ENCODE measurements around the gene PLAC9.

PLAC9 gene

GRCh38 chr10:80172896-80173295 is 40.4 kb downstream of the PLAC9 start:
- H3K4me3 ChIP-seq: no peak overlapping the region
- H3K27ac ChIP-seq: peak overlapping the region in 2 of 21 experiments; percentile 4 to 20

DNA sequence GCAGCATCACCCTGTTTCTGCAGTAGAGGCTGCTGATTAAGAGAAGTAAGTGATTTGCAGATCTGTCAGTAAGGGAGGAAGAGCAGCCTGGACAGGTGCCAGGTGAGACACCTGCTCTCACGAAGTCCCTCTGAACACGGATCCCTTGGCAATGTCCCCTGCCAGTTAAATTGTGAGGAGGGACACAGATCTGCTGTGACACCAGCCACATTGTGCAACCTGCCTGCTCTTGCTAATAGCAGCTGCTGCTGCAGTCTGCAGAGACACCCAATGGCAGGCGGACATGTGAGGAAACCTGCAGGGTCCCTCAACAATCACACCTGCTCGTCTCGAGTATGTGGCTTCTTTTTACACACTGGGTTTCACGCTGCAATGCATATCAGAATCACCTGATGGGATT is 40.9 kb downstream of the PLAC9 start:
- Histone ChIP-seq H3K27ac (peak overlapping the region in 1 of 21 experiments; percentile 3), H3K4me3 (no peak overlapping the region)

GRCh38 chr10:80174641-80175395 is 42.3 kb downstream of the PLAC9 start:
- H3K27ac ChIP-seq: peak overlapping the region in 1 of 21 experiments; percentile 29
- no peak overlapping the region for H3K4me3 ChIP-seq

GRCh38 chr10:80176526-80176925 is 44.0 kb downstream of the PLAC9 start:
- Histone ChIP-seq H3K27ac (no peak overlapping the region), H3K4me3 (no peak overlapping the region)

- no peak overlapping the region for H3K4me3 ChIP-seq
- peak overlapping the region in 2 of 21 experiments; percentile 4 to 13 for H3K27ac ChIP-seq
These were observed 45.5 kb downstream of the PLAC9 start for GRCh38 chr10:80177781-80178636.

DNA sequence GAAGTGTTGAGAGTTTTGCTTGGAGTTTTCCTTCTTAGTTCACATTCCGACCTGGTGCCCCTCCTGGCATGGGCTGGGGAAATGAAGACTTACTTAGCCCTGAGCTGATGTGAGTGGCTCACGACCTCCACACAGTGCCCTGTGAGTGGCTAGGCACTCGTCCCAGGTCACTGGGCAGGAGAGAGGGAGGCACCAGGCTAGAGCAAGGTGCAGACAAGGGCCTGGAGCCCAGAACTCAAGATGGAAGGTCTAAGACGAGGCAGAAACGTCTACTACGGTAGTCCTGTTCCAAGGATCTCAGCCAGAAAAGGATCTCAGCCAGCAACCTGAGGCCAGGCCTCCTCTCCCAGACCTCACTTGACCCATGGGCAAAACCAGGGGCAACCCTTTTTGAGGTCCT is 50.5 kb downstream of the PLAC9 start:
- no peak overlapping the region for H3K4me3 ChIP-seq
- peak overlapping the region in 1 of 21 experiments; percentile 21 for H3K27ac ChIP-seq

- H3K27ac ChIP-seq: peak overlapping the region in 1 of 21 experiments; percentile 21
- H3K4me3 ChIP-seq: no peak overlapping the region
These were observed 50.9 kb downstream of the PLAC9 start for GRCh38 chr10:80183436-80183835.

DNA sequence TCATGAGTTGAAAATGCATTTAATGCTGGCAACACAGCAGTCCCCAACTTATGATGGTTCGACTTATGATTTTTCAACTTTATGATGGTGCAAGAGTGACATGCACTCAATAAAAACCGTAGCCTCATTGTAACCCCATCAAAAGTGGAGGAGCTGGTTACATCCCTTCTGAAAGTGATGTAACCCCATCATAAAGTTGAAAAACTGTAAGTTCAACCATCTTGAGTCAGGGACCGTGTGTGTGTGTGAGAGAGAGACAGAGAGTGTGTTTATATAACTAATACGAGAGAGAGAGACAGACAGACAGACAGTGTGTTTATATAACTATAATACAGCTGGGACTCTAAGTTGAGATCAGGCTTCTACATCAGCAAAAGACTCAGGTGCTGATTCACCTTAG is 51.8 kb downstream of the PLAC9 start:
- Histone ChIP-seq H3K4me3 (no peak overlapping the region), H3K27ac (peak overlapping the region in 2 of 21 experiments; percentile 10 to 47)

DNA sequence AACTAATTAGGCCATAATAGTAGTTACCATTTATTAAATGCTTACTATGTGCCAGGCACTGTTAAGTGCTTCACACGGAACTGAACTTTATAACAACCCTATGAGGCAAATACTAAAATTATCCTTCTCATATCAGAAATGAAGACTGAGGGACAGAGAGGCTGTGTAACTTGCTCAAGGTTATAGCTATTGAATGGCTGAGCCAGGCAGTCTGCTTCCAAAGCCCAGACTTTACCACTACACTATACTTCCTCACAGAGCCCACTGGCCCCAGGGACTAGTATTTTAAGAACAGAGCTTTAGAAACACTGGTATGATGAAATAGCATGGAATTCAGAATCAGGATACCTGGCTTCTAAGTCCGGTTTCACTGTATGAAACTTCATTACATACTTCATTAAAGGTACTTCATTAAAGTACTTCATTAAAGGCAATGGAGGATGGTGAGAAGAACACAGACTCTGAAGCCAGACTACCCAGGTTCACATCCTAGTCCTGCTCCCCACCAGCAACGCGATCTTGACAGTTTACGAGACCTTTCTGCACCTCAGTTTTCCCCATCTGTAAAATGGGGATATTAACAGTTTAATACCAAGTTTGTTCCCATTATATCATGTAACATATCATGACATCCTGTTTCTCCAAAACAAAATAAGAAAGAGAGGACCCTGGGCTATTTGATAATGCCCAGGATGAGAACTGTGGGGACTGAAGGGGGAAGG is 53.2 kb downstream of the PLAC9 start:
- H3K4me3 ChIP-seq: no peak overlapping the region
- peak overlapping the region in 5 of 21 experiments; percentile 36 to 71 (median 45) for H3K27ac ChIP-seq

- peak overlapping the region in 14 of 21 experiments; percentile 2 to 88 (median 68) for H3K27ac ChIP-seq
These were observed 54.0 kb downstream of the PLAC9 start for GRCh38 chr10:80186364-80187012.

DNA sequence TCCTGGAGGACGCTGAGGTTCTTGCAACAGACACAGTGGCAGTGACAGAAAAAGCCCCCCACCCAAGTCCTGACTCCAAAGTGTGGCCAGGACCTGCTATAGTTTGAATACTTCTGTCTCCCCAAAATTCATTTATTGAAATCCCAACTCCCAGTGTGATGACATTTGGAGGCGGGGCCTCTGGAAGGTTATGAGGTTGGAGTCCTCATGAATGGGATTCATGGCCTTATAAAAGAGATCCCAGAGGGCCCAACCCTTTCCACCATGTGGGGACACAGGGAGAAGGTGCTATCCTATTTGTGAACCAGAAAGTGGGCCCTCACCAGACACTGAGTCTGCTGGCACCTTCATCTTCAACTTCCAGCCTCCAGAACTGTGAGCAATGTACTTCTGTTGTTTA is 54.5 kb downstream of the PLAC9 start:
- Histone ChIP-seq H3K4me3 (no peak overlapping the region), H3K27ac (peak overlapping the region in 15 of 21 experiments; percentile 2 to 88 (median 67))

More at GRCh38 chr10:80186364-80187012, 54.0 kb downstream of the PLAC9 start:
- H3K4me3 ChIP-seq: no peak overlapping the region

- no peak overlapping the region for H3K4me3 ChIP-seq
These were observed 55.2 kb downstream of the PLAC9 start for GRCh38 chr10:80187465-80188409.

DNA sequence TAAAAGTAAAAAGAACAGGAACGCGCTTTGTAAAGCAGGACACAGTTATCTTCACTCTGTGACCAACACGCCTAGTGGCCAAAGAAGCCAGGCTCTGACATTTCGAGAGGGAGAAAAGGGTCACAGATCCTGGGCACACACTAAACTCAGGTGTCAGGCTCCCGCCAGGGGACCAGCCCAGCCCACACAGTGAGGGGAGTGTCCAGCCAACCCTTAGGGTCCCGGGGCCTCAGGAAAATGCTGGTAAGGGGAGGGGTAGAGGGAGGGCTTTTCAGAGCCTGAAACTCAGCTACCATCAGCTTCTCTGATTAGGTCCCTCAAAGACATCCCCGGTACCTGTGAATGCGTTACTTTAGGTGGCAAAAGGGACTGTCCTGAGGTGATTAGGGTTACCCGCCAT is 56.2 kb downstream of the PLAC9 start:
- Histone ChIP-seq H3K4me3 (no peak overlapping the region), H3K27ac (peak overlapping the region in 18 of 21 experiments; percentile 2 to 88 (median 59))

More at GRCh38 chr10:80187465-80188409, 55.2 kb downstream of the PLAC9 start:
- peak overlapping the region in 19 of 21 experiments; percentile 2 to 88 (median 63) for H3K27ac ChIP-seq

DNA sequence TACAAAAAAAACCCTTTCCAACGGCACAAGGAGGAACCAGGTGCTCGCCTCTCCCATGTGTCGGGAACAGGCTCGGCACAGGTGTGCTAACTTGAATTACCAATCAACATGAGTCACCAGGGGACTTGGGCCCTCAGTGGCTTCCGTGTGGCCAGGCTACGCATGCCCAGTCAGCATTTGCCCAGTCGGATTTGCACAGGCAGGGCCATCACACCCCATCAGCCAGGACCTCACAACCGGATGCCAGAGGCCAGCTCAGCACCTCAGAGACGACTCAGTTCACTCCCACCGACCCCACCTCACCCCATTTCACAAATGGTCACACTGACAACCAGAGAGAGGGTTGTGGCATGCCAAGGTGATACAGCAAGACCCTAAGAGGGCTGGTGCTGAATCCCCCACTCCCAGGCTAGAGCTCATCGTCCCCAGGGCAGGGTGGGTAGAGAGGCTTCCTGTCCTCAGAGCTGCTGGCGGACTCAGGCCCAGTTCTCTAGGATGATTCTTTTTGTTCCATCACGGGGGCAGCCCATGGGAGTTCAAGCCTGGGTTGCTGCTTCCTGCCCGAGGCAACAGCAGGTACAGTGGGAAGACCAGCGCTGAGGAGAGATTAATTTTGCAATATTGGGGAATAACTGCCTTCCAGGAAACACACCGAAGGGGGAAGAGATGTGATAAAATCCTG is 59.2 kb downstream of the PLAC9 start:
- H3K4me3 ChIP-seq: no peak overlapping the region
- H3K27ac ChIP-seq: peak overlapping the region in 10 of 21 experiments; percentile 2 to 55 (median 26)

DNA sequence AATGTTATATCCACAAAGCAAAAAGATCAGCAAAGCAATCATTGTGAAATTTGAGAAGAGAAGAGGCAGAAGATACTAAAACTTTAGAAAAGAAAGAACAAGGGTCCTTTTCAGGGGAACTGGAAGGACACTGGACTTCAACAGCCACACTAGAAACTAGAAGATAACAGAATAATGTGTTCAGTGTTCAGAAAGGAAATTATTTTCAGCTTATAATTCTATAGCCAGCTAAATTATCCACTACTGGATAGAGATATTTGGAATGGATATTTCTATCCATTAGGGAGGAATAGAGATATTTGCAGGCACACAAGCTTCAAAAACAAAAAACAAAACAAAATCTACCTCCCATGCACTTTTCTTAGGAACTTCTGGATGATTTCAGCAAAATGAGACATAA is 60.0 kb downstream of the PLAC9 start:
- H3K27ac ChIP-seq: peak overlapping the region in 1 of 21 experiments; percentile 35
- H3K4me3 ChIP-seq: no peak overlapping the region

GRCh38 chr10:80194373-80195045 is 62.0 kb downstream of the PLAC9 start:
- H3K27ac ChIP-seq: peak overlapping the region in 8 of 21 experiments; percentile 23 to 98 (median 38)
- no peak overlapping the region for H3K4me3 ChIP-seq
